ENCODE results near the gene AGO3. TPM values are rescaled to one million over a fixed set of nuclear protein-coding genes. Genes with fewer than 3 reads are reported as not detected.
A peak's percentile ranks its signal among the peaks of the same experiment; 100 is the strongest.
"Not testable (repeated sequence)": the region's sequence is repeated elsewhere in the genome, so short reads cannot be mapped to it uniquely, and the experiment has no call there.

AGO3 gene
- total and polyA plus RNA-seq, 2 experiments from 2014 or later, result 10.7 to 30.3 TPM

DNA sequence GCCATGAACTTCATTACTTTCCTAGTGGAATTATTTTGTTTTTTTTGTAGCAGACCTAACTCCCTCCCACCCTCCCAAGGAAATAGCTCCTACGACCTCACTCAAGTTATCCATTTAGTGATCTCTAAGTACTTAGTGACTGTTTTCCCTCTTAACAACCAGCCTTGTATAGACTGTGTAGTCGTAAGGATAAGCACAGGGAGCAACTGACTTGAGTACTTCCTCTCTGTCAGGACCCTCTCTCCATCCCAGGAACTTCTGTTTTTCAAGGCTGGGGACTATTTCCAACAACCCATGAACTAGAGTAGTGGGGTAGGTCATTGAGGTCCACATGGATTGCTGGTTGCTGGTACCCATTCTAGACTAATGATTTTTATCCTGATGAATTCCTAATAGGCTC is 46.0 kb upstream of the AGO3 start:
- TF ChIP-seq, protein P1, sequence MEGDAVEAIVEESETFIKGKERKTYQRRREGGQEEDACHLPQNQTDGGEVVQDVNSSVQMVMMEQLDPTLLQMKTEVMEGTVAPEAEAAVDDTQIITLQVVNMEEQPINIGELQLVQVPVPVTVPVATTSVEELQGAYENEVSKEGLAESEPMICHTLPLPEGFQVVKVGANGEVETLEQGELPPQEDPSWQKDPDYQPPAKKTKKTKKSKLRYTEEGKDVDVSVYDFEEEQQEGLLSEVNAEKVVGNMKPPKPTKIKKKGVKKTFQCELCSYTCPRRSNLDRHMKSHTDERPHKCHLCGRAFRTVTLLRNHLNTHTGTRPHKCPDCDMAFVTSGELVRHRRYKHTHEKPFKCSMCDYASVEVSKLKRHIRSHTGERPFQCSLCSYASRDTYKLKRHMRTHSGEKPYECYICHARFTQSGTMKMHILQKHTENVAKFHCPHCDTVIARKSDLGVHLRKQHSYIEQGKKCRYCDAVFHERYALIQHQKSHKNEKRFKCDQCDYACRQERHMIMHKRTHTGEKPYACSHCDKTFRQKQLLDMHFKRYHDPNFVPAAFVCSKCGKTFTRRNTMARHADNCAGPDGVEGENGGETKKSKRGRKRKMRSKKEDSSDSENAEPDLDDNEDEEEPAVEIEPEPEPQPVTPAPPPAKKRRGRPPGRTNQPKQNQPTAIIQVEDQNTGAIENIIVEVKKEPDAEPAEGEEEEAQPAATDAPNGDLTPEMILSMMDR (IDR thresholded peaks at IDR 0.05; ENCODE audit: low read depth, low read length), result no peak
- Histone ChIP-seq H3K4me3 (no peak overlapping the region), H3K9me3 (ENCODE audit: low read depth) (no peaks in the 10 kb centered on the region), H3K27ac (peak overlapping the region; percentile 71), H3K27me3 (no peaks in the 10 kb centered on the region), H3K36me3 (peaks cover 4% of the 10 kb centered on the region), H3K4me1 (ENCODE audit: low read depth) (peaks cover 40% of the 10 kb centered on the region)
- DNase-seq (ENCODE audit: low read depth in 1 of 2, low spot score in 1 of 2), result no peak

GRCh38 chr1:35885961-35886558 is 44.8 kb upstream of the AGO3 start:
- peak overlapping the region; percentile 71 for H3K27ac ChIP-seq
- TF ChIP-seq, protein P1 (IDR thresholded peaks at IDR 0.05; ENCODE audit: low read depth, low read length), result no peak
- DNase-seq (ENCODE audit: low read depth in 1 of 2, low spot score in 1 of 2), result peak; percentile 18 to 53

DNA sequence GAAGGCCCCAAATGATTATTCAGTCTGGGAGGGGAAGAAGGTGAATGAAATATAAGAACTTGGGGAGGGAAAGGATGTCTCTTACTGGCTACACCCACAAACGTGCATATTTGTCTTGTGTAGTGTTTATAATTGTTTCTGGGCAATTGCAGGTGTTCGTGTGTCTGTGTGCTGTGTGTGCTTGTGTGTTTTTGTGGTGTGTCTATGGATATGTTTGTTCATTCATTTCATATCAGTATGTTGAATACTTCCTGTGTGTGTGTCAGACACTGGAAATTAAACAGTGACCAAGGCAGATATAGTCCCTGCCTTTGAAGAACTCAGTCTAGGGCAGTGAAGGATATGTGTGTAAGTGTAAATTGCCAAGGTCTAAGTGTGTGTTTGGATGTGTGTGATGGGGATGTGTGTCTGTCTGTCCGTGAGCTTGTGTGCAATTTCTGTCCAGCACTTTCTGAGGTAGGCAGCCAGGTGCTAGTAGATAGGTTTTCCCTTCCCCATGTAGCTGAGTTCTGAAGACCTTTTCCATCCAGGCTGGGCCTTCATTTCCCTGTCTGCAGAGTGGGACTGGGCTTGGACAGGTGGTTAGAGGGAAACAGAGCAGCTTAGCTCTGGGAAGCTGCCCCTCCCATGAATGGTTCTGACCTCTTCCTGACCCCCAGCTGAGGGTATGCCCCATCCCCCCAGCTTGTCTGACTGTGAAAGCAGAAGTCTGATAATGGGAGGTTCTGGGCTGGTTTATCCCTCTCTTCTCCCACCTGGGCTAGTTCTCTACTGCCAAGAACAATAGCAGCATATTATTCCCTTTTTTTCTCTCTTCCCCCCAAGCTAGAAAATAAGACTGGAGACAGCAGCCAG is 44.1 kb upstream of the AGO3 start:
- H3K9me3 ChIP-seq (ENCODE audit: low read depth), result no peaks in the 10 kb centered on the region
- no peaks in the 10 kb centered on the region for H3K27me3 ChIP-seq
- DNase-seq (ENCODE audit: low read depth in 1 of 2, low spot score in 1 of 2), result peak; percentile 15 to 38
- peak overlapping the region; percentile 71 for H3K27ac ChIP-seq
- H3K4me3 ChIP-seq, result no peak overlapping the region
- H3K4me1 ChIP-seq (ENCODE audit: low read depth), result peaks cover 40% of the 10 kb centered on the region
- H3K36me3 ChIP-seq, result peaks cover 8% of the 10 kb centered on the region
- TF ChIP-seq, protein P1 (IDR thresholded peaks at IDR 0.05; ENCODE audit: low read depth, low read length), result no peak

More at GRCh38 chr1:35885961-35886558, 44.8 kb upstream of the AGO3 start:
- peaks cover 8% of the 10 kb centered on the region for H3K36me3 ChIP-seq
- H3K4me1 ChIP-seq (ENCODE audit: low read depth), result peaks cover 40% of the 10 kb centered on the region
- no peaks in the 10 kb centered on the region for H3K27me3 ChIP-seq
- no peaks in the 10 kb centered on the region for H3K9me3 ChIP-seq (ENCODE audit: low read depth)
- H3K4me3 ChIP-seq, result no peak overlapping the region

DNA sequence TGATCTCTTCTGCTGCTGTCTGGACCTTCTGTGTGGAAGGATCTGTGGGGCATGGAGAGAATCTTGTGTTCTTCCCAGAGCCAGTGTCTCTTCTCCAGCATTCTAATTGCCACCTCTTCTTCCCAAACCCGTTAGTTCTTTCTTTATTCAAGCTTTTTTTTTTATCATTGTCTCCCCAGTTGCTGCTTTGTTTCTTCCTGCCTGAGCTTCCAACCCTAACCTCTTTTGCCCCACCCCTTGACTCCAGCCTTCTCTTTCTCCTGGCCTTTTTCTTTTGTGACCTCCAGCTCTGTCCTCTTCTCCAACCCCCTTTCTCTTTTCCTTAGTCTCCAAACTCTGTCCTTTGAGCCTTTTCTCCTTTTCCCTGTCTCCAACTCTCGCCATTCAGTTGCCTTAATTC is 43.4 kb upstream of the AGO3 start:
- DNase-seq (ENCODE audit: low read depth in 1 of 2, low spot score in 1 of 2), result no peak
- TF ChIP-seq, protein P1 (IDR thresholded peaks at IDR 0.05; ENCODE audit: low read depth, low read length), result no peak
- Histone ChIP-seq H3K27ac (peak overlapping the region; percentile 71), H3K27me3 (no peaks in the 10 kb centered on the region), H3K36me3 (peaks cover 12% of the 10 kb centered on the region), H3K4me3 (no peak overlapping the region), H3K4me1 (ENCODE audit: low read depth) (peaks cover 40% of the 10 kb centered on the region), H3K9me3 (ENCODE audit: low read depth) (no peaks in the 10 kb centered on the region)

DNA sequence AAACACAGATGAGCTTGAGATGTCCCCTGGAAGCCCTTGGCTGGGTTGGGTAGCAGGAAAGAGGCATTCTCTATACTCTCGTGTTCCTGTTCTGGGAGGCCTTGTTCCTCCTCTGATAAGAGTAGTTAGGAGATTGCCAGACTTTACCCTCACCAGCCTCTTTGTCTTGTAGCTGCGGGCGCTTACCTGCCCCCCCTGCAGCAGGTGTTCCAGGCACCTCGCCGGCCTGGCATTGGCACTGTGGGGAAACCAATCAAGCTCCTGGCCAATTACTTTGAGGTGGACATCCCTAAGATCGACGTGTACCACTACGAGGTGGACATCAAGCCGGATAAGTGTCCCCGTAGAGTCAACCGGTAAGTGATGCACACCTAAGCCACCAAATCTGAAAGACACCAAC is 42.6 kb upstream of the AGO3 start:
- Histone ChIP-seq H3K27me3 (no peaks in the 10 kb centered on the region), H3K36me3 (peaks cover 14% of the 10 kb centered on the region), H3K27ac (no peak overlapping the region), H3K4me3 (no peak overlapping the region), H3K9me3 (ENCODE audit: low read depth) (no peaks in the 10 kb centered on the region), H3K4me1 (ENCODE audit: low read depth) (peaks cover 40% of the 10 kb centered on the region)
- TF ChIP-seq, protein P1 (IDR thresholded peaks at IDR 0.05; ENCODE audit: low read depth, low read length), result no peak
- no peak for DNase-seq (ENCODE audit: low read depth in 1 of 2, low spot score in 1 of 2)

GRCh38 chr1:35888981-35889380 is 41.9 kb upstream of the AGO3 start:
- peaks cover 40% of the 10 kb centered on the region for H3K4me1 ChIP-seq (ENCODE audit: low read depth)
- not testable (repeated sequence) for H3K9me3 ChIP-seq (ENCODE audit: low read depth); H3K4me3 ChIP-seq; DNase-seq (ENCODE audit: low read depth in 1 of 2, low spot score in 1 of 2); H3K27ac ChIP-seq; H3K27me3 ChIP-seq
- peaks cover 18% of the 10 kb centered on the region for H3K36me3 ChIP-seq
